ENCODE data around the gene MYEOV. TPM values are rescaled to one million over a fixed set of nuclear protein-coding genes. Genes with fewer than 3 reads are reported as not detected.

The MYEOV gene
- total and polyA plus RNA-seq, 9 of the 15 experiments (the other 6 are each of a cell fraction or from before 2014, with no cell fraction given): 10.2 to 133 (median 32.2) TPM

DNA sequence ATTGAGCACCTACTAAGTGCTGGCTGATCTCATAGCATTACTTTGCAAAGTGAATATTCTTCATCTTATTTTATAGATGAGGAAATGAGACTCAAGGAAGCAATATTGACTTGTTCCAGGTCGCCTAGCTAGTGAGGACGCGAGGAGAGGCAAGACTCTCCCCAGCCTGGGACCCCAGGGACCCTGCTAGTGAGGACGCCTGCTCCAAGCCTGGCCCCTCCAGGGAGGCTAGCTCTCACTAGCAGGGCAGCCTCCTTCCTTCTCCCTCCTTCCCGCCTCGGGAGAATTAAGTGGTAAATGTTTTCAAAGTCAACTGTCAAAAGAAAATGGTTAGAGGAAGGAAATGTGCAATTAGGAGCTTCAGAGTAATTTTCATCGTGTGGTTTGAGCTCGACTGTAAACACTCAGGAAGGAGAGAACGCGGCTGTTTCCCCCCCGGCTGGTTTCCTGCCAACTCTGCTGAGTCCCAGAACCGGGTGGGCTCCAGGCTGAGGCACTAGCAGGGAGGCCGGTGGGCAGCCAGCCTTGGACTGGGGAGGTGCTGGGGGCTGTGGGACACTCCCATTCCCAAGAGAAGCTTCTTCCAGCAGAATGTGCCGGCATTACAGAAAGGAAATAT is 17.9 kb downstream of the MYEOV start:
- 0 out of 4 replicates have a peak overlapping the region, but pooled peaks of 1 of the 2 experiments have one; percentile 59 for H3K9ac ChIP-seq (ENCODE audit: insufficient read depth in 1 of 2, low read depth in 2 of 2, low read length in 2 of 2)
- H3K4me2 ChIP-seq (ENCODE audit: insufficient read depth, low read length): no peak overlapping the region
- no peak overlapping the region for H2AFZ ChIP-seq (ENCODE audit: low read depth, low read length)
- CTCF ChIA-PET (ENCODE audit: low intra/inter-chr PET ratio): no interaction called here
- no peak overlapping the region for H3K27ac ChIP-seq (ENCODE audit: extremely low read depth, low read depth, low read length)
- no peak for DNase-seq (ENCODE audit: extremely low read depth in 1 of 4, low spot score in 3 of 4)
- no peaks in the 10 kb centered on the region for H3K9me3 ChIP-seq (replicated peaks; ENCODE audit: control insufficient read depth, insufficient read depth, low read depth, low read length)
- H3K4me3 ChIP-seq: no peak overlapping the region
- intact Hi-C loops (cut with micrococcal nuclease): no loop called here
- H3K9me1 ChIP-seq (ENCODE audit: control insufficient read depth, insufficient read depth, low read length): peaks cover 4% of the 10 kb centered on the region
- H3K27me3 ChIP-seq (ENCODE audit: control insufficient read depth in 2 of 2, insufficient read depth in 2 of 2, low read length in 2 of 2): no peaks in the 10 kb centered on the region
- no TSS peak for BruUV-seq (replicated peaks)
- H4K20me1 ChIP-seq (replicated peaks; ENCODE audit: control insufficient read depth, insufficient read depth, low read length): peaks cover 15% of the 10 kb centered on the region
- POLR2A ChIA-PET: interaction anchor here (0.6 to 0.9 kb wide), 5 partner anchors 10 to 90 kb away, joined by 3 read pairs; no protein-coding TSS in a partner anchor
- in situ Hi-C loops (cut with MboI): no loop called here
- no peak for FAIRE-seq
- no peaks in the 10 kb centered on the region; the same call in 2 of the 3 replicates for H3K36me3 ChIP-seq (ENCODE audit: control insufficient read depth, insufficient read depth, low read length)
- no peak for ATAC-seq
- TF ChIP-seq GABPB1 (CRISPR knock-in tag; IDR thresholded peaks at IDR 0.05) (no peak), ZKSCAN1 (IDR thresholded peaks at IDR 0.05; ENCODE audit: low read depth, low read length) (0 out of 2 replicates have a peak, but pooled peaks have one; percentile 31)
- WGBS (ENCODE audit: insufficient coverage, low coverage, missing lambda C conversion rate): 53% methylated on average over 10 of the region's 14 CpGs
- H3K4me1 ChIP-seq (replicated peaks in 1 of 2; ENCODE audit: control insufficient read depth in 2 of 2, insufficient read depth in 2 of 2, low read length in 2 of 2): peaks cover 0 to 3% of the 10 kb centered on the region in 2 experiments; a peak in 1 of 5 replicates
- H3K79me2 ChIP-seq (ENCODE audit: control insufficient read depth, insufficient read depth, low read length): no peaks in the 10 kb centered on the region; the same call in 1 of the 3 replicates

Data from K562 (cell line).